ACC112 (cell line): ENCODE data around the gene ISX.
"Not testable (repeated sequence)": the region's sequence is repeated elsewhere in the genome, so short reads cannot be mapped to it uniquely, and the experiment has no call there.

Experiments used
- H2AFZ ChIP-seq: fragments of 200-600 bp; sonication (generic); one replicate; pipeline ENCODE4 v1.6.0; 2017; ENCODE audit warnings: antibody characterized with exemption, low read length; ENCODE audit not compliant: unreplicated experiment
- H3K27ac ChIP-seq: fragments of 200-600 bp; sonication (generic); 2 replicates; pipeline ENCODE4 v1.5.1; 2014; ENCODE audit warnings: low read depth, mild to moderate bottlenecking, antibody characterized with exemption, low read length, moderate library complexity
- H3K27me3 ChIP-seq: fragments of 200-600 bp; sonication (generic); 2 replicates; pipeline ENCODE4 v1.6.1; 2014; ENCODE audit warnings: mild to moderate bottlenecking, antibody characterized with exemption, low read length, moderate library complexity, mixed read lengths; ENCODE audit not compliant: insufficient read depth
- H3K36me3 ChIP-seq: fragments of 200-600 bp; sonication (generic); 2 replicates; pipeline ENCODE4 v1.6.1; 2016; ENCODE audit warnings: mild to moderate bottlenecking, antibody characterized with exemption, low read length, moderate library complexity, mixed read lengths; ENCODE audit not compliant: insufficient read depth
- H3K4me1 ChIP-seq: fragments of 200-600 bp; sonication (generic); one replicate; pipeline ENCODE4 v1.6.1; 2016; ENCODE audit warnings: low read length, mixed read lengths; ENCODE audit not compliant: insufficient read depth, unreplicated experiment, control insufficient read depth
- H3K4me3 ChIP-seq: fragments of 200-600 bp; sonication (generic); 2 replicates; pipeline ENCODE4 v1.5.1; 2014; ENCODE audit warnings: mild to moderate bottlenecking, low read depth, low read length
- H3K79me2 ChIP-seq: fragments of 200-600 bp; sonication (generic); one replicate; pipeline ENCODE4 v1.6.0; 2016; ENCODE audit warnings: low read length; ENCODE audit not compliant: control insufficient read depth, unreplicated experiment, insufficient read depth

The ISX gene

GRCh38 chr22:35034963-35035362, 31.0 kb upstream of the ISX start:
- Histone ChIP-seq H3K27ac (no peak overlapping the region), H3K27me3 (no peaks in the 10 kb centered on the region), H3K79me2 (no peaks in the 10 kb centered on the region), H3K4me1 (no peaks in the 10 kb centered on the region), H3K36me3 (no peaks in the 10 kb centered on the region), H2AFZ (no peak overlapping the region), H3K4me3 (no peak overlapping the region)

GRCh38 chr22:35037089-35037488, 28.9 kb upstream of the ISX start:
- H3K4me3 ChIP-seq, result no peak overlapping the region

GRCh38 chr22:35039625-35040024, 26.3 kb upstream of the ISX start:
- Histone ChIP-seq H2AFZ (no peak overlapping the region), H3K36me3 (no peaks in the 10 kb centered on the region), H3K4me3 (no peak overlapping the region), H3K79me2 (no peaks in the 10 kb centered on the region), H3K4me1 (no peaks in the 10 kb centered on the region), H3K27me3 (no peaks in the 10 kb centered on the region), H3K27ac (no peak overlapping the region)

More at GRCh38 chr22:35037089-35037488, 28.9 kb upstream of the ISX start:
- H3K4me1 ChIP-seq, result no peaks in the 10 kb centered on the region
- H3K36me3 ChIP-seq, result no peaks in the 10 kb centered on the region
- H3K27ac ChIP-seq, result no peak overlapping the region
- H3K79me2 ChIP-seq, result no peaks in the 10 kb centered on the region
- H2AFZ ChIP-seq, result no peak overlapping the region
- H3K27me3 ChIP-seq, result no peaks in the 10 kb centered on the region

- Histone ChIP-seq H3K36me3 (no peaks in the 10 kb centered on the region), H3K27me3 (no peaks in the 10 kb centered on the region), H3K4me3 (no peak overlapping the region), H3K79me2 (no peaks in the 10 kb centered on the region), H2AFZ (no peak overlapping the region), H3K27ac (no peak overlapping the region), H3K4me1 (no peaks in the 10 kb centered on the region)
Observed at GRCh38 chr22:35043252-35043933, 22.6 kb upstream of the ISX start.

GRCh38 chr22:35043934-35044319, 22.0 kb upstream of the ISX start:
- H3K36me3 ChIP-seq, result no peaks in the 10 kb centered on the region
- no peaks in the 10 kb centered on the region for H3K79me2 ChIP-seq
- no peaks in the 10 kb centered on the region for H3K27me3 ChIP-seq
- no peaks in the 10 kb centered on the region for H3K4me1 ChIP-seq
- no peak overlapping the region for H3K4me3 ChIP-seq
- H3K27ac ChIP-seq, result no peak overlapping the region
- H2AFZ ChIP-seq, result no peak overlapping the region

GRCh38 chr22:35044607-35045390, 21.2 kb upstream of the ISX start:
- Histone ChIP-seq H3K4me1 (no peaks in the 10 kb centered on the region), H3K79me2 (no peaks in the 10 kb centered on the region), H3K4me3 (no peak overlapping the region)

GRCh38 chr22:35045451-35045850, 20.5 kb upstream of the ISX start:
- Histone ChIP-seq H3K36me3 (no peaks in the 10 kb centered on the region), H3K27ac (no peak overlapping the region), H3K79me2 (no peaks in the 10 kb centered on the region), H3K4me1 (no peaks in the 10 kb centered on the region), H2AFZ (no peak overlapping the region), H3K27me3 (no peaks in the 10 kb centered on the region), H3K4me3 (no peak overlapping the region)

More at GRCh38 chr22:35044607-35045390, 21.2 kb upstream of the ISX start:
- Histone ChIP-seq H3K27me3 (no peaks in the 10 kb centered on the region), H2AFZ (no peak overlapping the region), H3K27ac (no peak overlapping the region), H3K36me3 (no peaks in the 10 kb centered on the region)

- H3K36me3 ChIP-seq, result no peaks in the 10 kb centered on the region
- no peak overlapping the region for H3K4me3 ChIP-seq
- no peaks in the 10 kb centered on the region for H3K27me3 ChIP-seq
- H3K27ac ChIP-seq, result no peak overlapping the region
- H3K4me1 ChIP-seq, result no peaks in the 10 kb centered on the region
- H2AFZ ChIP-seq, result no peak overlapping the region
- no peaks in the 10 kb centered on the region for H3K79me2 ChIP-seq
Observed at GRCh38 chr22:35046744-35047462, 19.1 kb upstream of the ISX start.

- not testable (repeated sequence) for H3K4me1 ChIP-seq, H3K36me3 ChIP-seq, H2AFZ ChIP-seq, H3K27me3 ChIP-seq, H3K27ac ChIP-seq, H3K79me2 ChIP-seq, H3K4me3 ChIP-seq
Observed at GRCh38 chr22:35050038-35050437, 15.9 kb upstream of the ISX start.

GRCh38 chr22:35051013-35051535, 14.9 kb upstream of the ISX start:
- Histone ChIP-seq H3K4me3 (no peak overlapping the region), H3K27ac (no peak overlapping the region), H3K27me3 (no peaks in the 10 kb centered on the region), H2AFZ (no peak overlapping the region), H3K36me3 (no peaks in the 10 kb centered on the region), H3K79me2 (no peaks in the 10 kb centered on the region), H3K4me1 (no peaks in the 10 kb centered on the region)
